KMS-11 (cell line): ENCODE data around the gene INHA.

Experiments
- H2AFZ ChIP-seq: fragments of 200-600 bp; sonication (generic); 2 replicates; pipeline ENCODE4 v1.6.1; 2016; ENCODE audit warnings: antibody characterized with exemption, mixed run types, low read depth
- H3K27ac ChIP-seq: fragments of 200-600 bp; sonication (generic); 2 replicates; pipeline ENCODE4 v1.6.1; 2016; ENCODE audit warnings: mild to moderate bottlenecking, mixed run types
- H3K27me3 ChIP-seq: fragments of 200-600 bp; sonication (generic); 2 replicates; pipeline ENCODE4 v1.6.1; 2017; ENCODE audit warnings: mild to moderate bottlenecking, low read depth, mixed run types, moderate library complexity; ENCODE audit not compliant: insufficient read depth
- H3K36me3 ChIP-seq: fragments of 200-600 bp; sonication (generic); 2 replicates; pipeline ENCODE4 v1.6.1; 2017; ENCODE audit warnings: mild to moderate bottlenecking, mixed run types; ENCODE audit not compliant: insufficient read depth
- H3K4me1 ChIP-seq: fragments of 200-600 bp; sonication (generic); 2 replicates; pipeline ENCODE4 v1.6.1; 2016; ENCODE audit warnings: mild to moderate bottlenecking, low read depth, mixed run types; ENCODE audit not compliant: poor library complexity, severe bottlenecking
- H3K4me2 ChIP-seq: fragments of 200-600 bp; sonication (generic); 2 replicates; pipeline ENCODE4 v1.7.0; 2016; ENCODE audit warnings: mild to moderate bottlenecking, mixed run types
- H3K4me3 ChIP-seq: fragments of 200-600 bp; sonication (generic); IDR thresholded peaks from 2 replicates; pipeline ENCODE4 v1.6.1; 2017; ENCODE audit warnings: low read depth, low read length, mixed read lengths; ENCODE audit not compliant: insufficient read depth
- H3K79me2 ChIP-seq: fragments of 200-600 bp; sonication (generic); 2 replicates; pipeline ENCODE4 v1.6.1; 2016; ENCODE audit warnings: low read depth, mixed run types; ENCODE audit not compliant: insufficient read depth
- H3K9ac ChIP-seq: fragments of 200-600 bp; sonication (generic); 2 replicates; pipeline ENCODE4 v1.6.1; 2016; ENCODE audit warnings: mild to moderate bottlenecking, mixed run types
- H4K20me1 ChIP-seq: fragments of 200-600 bp; sonication (generic); 2 replicates; pipeline ENCODE4 v1.6.1; 2016; ENCODE audit warnings: mild to moderate bottlenecking, mixed run types; ENCODE audit not compliant: insufficient read depth
- CTCF ChIP-seq: fragments of 200-600 bp; sonication (generic); conservative IDR thresholded peaks from 2 replicates; pipeline ENCODE4 v1.6.1; 2017; ENCODE audit warnings: low read depth, mild to moderate bottlenecking, antibody characterized with exemption, low read length, moderate library complexity, mixed read lengths

The INHA gene

GRCh38 chr2:219543596-219544358 is 28.3 kb upstream of the INHA start, which contains the start of the genes CHPF and TMEM198:
TSS of gene CHPF (minus strand) at chr2:219543809. CDS start at chr2:219543538, 271 bp downstream.
TSS of gene TMEM198 (plus strand) at chr2:219544028. CDS start at chr2:219544728, 700 bp downstream.
- peak within 1 kb of the TSS; percentile 85 for H2AFZ ChIP-seq
- H4K20me1 ChIP-seq: no peaks in the 10 kb centered on the region
- H3K27me3 ChIP-seq: peaks cover 40% of the 10 kb centered on the region
- H3K79me2 ChIP-seq: no peaks in the 10 kb centered on the region
- peak within 1 kb of the TSS; percentile 63 for H3K9ac ChIP-seq
- no peak within 1 kb of the TSS for H3K4me3 ChIP-seq
- TF ChIP-seq CTCF: no peak
- H3K36me3 ChIP-seq: no peaks in the 10 kb centered on the region
- peak within 1 kb of the TSS; percentile 90 for H3K4me2 ChIP-seq
- H3K27ac ChIP-seq: peak within 1 kb of the TSS; percentile 49
- peaks cover 4% of the 10 kb centered on the region for H3K4me1 ChIP-seq

- Histone ChIP-seq H3K9ac (no peak overlapping the region), H3K36me3 (no peaks in the 10 kb centered on the region), H4K20me1 (no peaks in the 10 kb centered on the region), H3K4me1 (peaks cover 4% of the 10 kb centered on the region), H3K27me3 (peaks cover 47% of the 10 kb centered on the region), H3K79me2 (no peaks in the 10 kb centered on the region), H2AFZ (no peak overlapping the region), H3K4me3 (no peak overlapping the region), H3K27ac (no peak overlapping the region), H3K4me2 (peak overlapping the region; percentile 73)
- no peak for TF ChIP-seq CTCF
These were observed 27.5 kb upstream of the INHA start for GRCh38 chr2:219544567-219544966.

- H3K4me3 ChIP-seq: no peak overlapping the region
- TF ChIP-seq CTCF: no peak
- H3K36me3 ChIP-seq: no peaks in the 10 kb centered on the region
- peaks cover 56% of the 10 kb centered on the region for H3K27me3 ChIP-seq
- H3K27ac ChIP-seq: no peak overlapping the region
- no peaks in the 10 kb centered on the region for H4K20me1 ChIP-seq
- peaks cover 4% of the 10 kb centered on the region for H3K4me1 ChIP-seq
- H3K4me2 ChIP-seq: no peak overlapping the region
- no peak overlapping the region for H3K9ac ChIP-seq
- H2AFZ ChIP-seq: no peak overlapping the region
- H3K79me2 ChIP-seq: no peaks in the 10 kb centered on the region
These were observed 26.7 kb upstream of the INHA start for GRCh38 chr2:219545295-219545942.

- TF ChIP-seq CTCF: no peak
- Histone ChIP-seq H3K79me2 (no peaks in the 10 kb centered on the region), H3K36me3 (no peaks in the 10 kb centered on the region), H3K27ac (no peak overlapping the region), H3K4me3 (no peak overlapping the region), H4K20me1 (no peaks in the 10 kb centered on the region), H3K4me1 (peaks cover 4% of the 10 kb centered on the region), H3K4me2 (no peak overlapping the region), H2AFZ (no peak overlapping the region), H3K9ac (no peak overlapping the region), H3K27me3 (peaks cover 60% of the 10 kb centered on the region)
These were observed 26.2 kb upstream of the INHA start for GRCh38 chr2:219545943-219546352.
